Measurements from ENCODE around the gene RELN. TPM values are rescaled to one million over a fixed set of nuclear protein-coding genes. Genes with fewer than 3 reads are reported as not detected.

Gene RELN
- polyA plus RNA-seq, 12 donors: 3.0 to 21.0 (median 5.0) TPM; not detected in 1

DNA sequence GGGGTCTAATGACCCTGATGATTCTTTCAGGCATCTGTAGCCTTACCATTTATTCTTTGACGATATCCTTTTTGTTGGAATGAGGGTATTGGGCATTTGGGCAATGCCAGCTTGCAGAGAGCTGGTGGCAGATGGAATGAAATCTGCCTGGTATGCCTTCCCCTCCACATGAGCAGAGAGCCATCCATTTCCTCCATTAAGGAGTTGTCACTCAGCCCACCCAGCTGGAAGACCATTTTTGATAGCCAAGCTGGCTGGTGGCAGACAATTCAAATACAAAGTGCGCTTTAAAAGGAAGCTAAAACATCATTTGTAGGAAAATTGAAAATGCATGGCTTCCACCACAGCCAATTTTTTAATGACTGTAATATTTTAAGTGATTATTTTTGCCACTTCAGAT is 303.4 kb downstream of the RELN start:
- DNase-seq: no peak

DNA sequence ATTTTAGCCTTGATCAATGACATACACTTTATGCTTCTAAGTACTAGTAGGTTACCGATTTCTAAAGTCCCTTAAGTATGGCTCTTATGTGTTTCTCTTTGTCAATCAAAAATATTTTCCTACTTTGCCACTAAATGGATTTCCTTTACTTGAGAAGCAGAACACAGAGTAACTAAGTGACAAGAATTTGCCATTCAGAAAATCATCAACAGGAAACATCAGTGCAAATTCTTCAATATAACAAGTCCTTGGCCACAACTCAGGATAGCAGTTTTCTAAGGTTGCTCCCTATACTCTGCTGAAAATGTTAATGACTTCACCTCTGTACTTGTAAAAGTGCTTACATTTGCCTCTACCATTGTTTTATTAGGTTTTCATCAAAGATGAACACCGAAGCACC is 303.8 kb downstream of the RELN start:
- DNase-seq: no peak

DNA sequence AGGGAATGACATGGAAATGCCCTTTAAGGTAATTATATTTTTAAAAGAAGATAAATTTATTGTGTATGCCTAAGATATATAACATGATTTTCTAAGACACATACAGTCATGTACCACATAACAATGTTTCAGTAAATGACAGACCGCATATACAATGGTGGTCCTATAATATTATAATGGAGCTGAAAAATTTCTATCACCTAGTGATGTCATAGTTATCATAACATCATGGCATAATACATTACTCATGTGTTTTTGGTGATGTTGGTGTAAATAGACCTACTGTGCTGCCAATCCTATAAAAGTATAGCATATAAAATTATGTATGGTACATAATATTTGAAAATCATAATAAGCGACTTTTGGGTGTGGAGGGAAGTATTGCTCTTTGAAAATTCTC is 306.1 kb downstream of the RELN start:
- DNase-seq: no peak

DNA sequence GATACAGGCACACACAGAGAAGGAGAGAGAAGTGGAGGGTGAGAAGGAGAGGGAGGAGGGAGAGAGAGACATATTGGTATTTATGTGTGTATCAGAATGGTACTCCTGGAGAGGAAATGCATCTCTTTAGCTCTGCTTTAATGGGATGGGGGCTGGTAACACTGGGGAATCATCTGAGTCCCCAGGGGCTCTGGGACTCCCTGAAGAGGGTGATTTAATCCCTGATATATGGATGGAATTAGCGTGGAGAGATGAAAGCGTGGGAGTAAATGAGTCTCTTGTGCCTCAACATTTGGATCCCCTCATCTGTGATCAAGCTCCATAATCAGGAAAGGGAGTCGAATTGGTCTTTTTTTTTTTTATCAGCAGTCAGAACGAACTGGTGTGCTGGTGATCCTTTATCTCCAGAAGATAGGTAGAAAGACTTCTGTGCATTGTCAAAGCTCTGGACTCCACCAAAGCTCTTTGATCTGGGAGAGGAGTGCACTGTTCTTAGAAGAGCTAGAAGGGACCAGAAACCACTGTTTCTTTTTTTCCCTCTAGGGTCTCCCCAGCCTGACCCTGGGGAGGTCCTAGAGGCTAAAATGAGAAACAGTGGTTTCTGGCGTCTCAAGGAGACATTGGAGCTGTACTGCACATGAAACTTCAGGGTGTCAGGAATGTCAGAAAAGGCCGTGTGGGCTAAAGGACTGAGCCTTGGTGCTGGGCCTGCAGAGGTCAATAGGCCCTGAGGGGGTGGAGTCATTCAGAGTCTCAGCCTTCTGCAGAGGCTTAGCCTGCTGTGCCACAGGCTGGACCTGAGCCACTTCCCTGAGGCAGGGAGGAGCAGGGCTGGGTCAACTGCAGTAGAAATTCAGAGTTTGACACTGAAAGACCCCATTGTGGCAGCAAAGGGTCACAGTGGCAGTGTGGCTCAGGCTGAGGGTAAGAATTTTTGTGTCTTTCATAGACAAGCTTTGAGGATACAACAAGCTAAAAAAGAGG is 309.0 kb downstream of the RELN start:
- DNase-seq: no peak

DNA sequence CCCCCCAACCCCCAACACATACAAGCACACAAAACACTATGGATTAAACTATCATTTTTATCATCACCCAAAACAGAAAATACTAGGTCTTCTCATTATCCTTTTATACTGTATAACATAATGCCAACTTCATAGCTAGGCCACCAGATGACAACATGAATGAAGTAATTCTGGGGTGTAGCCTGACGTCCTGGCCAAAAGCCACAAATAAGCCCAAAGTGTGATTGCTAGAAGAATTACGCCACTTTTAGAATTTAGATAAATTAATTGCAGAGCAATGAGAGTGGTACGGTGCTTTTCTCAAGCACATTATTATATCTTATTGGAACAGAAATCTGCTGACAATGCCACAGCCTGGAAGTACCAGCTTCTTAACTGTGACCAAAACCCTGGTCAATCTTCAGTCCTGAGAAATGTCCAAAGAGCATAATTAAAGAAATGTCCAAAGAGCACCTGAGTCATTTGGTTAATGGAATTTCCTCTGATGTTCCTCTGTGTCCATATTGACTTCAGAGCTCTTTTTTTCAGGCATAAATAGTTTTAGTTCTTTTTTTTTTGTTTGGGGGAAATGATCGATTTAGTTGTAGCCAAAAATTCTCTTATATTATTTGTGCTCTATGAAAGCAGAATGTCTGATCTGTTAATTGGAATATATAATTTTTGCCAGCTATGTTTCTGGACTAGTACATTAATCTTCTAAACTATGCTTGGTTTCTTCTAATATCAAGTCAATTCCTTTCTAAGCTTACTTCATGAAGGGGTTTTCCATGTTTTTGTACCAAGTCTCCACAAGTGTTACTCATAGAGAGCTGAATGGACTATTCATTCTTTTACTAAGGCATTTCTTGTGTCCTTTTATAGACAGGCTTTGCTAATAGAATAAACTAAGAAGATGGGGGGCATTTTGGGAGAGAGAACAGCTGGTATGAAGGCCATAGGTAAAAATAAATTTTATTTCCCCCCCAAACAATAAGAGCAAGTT is 310.0 kb downstream of the RELN start:
- no peak for DNase-seq

DNA sequence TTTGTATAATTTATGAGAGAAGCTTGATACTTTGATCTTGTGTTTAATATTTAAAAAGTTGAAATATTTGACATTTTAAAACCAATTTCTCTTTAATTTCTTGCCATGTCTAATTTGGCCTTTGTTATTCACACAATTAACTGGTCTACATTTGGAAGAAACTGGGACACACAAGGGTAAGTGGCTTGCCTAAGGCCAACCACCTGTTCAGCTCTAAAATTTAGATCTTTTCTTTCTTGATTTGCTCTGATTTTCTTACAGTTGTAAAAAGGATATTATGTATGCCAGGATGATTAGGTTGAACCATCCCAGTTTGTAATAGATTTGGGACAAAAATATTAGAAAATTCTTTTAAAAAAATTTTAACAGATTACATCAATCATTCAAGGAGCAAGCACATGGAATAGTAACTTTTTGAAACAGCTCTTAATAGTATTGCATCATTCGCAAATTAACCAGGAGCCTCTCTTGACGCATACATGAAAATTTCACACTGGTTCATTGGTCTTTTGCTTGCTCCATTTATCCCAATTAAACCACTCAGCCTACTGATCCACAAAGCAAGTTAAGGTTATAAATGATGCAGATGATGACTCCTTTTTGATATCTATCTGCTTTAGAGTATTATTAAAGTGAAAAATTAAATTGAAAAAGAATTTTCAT is 321.0 kb downstream of the RELN start:
- no peak for DNase-seq

DNA sequence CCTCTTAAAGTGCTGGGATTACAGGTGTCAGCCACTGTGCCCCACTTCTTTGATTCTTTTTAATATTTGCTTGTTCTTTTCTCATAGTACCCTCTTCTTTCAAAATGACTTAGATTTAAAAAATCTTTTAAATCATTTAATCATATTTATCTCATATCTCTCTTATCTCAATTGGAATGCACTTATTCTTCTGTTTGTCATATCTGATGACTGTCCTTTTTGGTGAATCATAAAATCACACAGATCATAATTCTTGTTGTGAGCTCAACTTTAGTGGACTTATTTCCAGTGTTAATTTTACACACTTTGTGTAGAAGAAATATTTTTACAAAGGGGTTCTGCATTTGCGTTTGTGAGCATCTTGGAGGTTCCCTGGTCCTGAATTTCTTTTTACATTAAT is 323.1 kb downstream of the RELN start:
- DNase-seq: no peak

DNA sequence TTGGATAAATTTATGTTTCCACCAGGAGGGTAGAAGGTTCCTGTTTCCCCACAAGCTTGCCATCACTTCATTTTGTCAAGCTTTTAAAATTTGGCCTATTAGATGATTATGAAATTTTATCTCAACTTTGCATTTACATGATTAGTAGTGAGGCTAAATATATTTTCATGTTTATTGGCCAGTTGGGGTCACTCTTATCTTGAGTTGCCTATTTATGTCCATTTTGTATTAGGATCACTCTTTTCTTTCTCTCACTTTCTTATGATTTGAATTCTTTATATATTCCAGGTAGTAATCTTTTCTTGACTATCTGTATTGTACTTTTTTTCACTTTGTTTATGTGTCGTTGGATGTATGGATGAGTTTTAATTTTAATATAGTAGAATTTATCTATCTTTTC is 324.9 kb downstream of the RELN start:
- DNase-seq: no peak

DNA sequence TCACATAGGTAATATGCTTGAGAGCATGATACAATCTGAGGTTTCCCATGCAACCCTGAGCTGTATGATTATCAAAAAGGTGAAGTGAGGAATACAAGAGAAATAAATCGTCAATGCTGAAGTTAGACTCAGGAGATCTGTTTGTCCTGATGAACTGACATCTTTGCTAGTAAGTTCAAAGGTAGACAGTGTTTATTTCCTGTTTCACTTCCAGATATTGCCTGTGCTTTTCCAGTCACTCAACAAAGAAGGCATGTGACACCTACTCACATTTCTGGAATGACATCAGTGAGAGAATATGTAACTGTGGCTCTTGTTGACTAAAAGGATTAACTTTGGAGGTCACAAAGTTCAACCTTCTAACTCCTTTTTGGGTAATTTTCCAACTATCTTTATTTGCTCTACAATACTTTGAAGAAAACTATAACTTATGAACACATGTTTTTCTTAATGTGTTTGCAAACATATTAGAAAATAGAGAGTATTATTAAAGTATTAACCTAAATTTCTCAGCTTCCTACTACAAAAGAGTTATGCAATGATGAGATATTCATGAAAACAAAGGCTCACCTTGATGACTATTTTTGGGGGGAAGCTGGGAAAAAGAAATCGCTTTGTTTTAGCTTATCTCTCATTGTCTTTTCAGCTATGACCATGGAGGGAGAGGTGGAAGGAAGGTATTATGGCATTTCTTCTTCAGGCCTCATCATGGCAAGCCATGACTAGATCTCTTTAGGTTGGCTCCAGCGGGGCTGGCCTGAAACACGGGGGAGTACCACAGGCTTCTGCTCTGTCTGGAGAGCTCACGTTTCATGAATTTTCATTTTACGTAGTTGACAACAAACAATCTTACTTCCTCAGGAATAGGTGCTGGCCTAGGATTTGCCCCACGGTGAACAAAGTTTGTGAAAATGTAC is 328.7 kb downstream of the RELN start:
- no peak for DNase-seq

DNA sequence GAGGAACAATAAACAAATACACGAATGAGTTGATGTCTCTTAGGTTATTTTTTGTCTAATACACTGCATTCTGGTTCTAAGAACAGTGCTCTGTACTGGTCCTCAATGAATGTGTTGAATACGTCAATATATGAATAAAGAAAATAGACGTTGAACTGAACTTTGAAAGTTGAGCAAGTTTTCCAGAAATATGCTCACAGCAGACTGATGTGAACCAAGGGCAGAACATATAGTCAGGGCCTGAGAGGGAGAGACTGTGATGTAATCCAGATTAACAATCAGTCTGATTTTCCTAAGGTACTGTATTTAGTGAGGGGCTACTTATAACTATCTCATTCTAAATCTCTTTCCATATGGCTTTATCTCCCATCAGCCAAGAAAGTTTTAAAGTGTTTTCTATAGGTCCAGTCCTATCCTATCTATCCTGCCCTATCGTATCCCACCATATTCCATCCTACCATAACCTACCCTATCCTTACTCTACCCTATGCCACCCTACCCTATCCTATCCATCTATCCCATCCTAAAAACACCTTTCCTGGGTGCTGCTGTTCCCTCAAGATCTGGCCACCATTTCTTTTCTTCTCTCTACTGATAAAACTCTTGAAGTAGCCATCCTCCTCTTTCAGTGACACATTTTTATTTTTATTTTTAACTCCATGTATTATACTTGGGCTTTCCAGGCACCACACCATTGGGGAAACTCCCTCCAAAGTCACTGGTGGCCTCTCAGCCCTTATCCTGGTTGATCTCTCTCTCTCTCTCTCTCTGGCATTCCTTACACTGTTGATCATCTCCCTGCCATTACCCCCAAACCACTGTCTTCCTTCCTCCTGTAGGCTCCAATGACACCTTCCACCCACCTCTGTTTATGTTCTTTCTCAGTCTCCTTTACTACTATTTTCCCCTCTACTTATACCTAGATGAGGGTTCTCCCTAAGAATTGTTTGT is 331.1 kb downstream of the RELN start:
- no peak for DNase-seq

DNA sequence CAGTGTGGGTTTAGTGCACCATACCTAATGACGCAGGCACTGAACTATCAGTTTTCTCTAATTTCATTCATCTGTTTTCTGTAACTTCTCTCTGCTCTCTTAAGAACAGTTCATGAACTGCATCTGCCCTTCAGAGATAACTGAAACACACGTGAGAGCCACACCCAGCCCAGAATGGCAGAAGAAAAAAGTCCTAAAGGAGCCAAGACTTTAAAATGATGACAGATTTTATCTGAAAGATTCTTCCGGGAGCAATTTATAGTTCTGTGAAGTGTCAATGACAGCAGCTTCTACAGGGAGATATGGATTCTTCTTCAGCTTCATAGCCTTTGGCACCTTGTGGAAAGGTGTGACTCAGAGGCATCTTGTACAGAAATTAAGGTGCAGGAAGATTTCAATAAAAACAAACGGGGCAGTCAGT is 332.0 kb downstream of the RELN start:
- DNase-seq: no peak

DNA sequence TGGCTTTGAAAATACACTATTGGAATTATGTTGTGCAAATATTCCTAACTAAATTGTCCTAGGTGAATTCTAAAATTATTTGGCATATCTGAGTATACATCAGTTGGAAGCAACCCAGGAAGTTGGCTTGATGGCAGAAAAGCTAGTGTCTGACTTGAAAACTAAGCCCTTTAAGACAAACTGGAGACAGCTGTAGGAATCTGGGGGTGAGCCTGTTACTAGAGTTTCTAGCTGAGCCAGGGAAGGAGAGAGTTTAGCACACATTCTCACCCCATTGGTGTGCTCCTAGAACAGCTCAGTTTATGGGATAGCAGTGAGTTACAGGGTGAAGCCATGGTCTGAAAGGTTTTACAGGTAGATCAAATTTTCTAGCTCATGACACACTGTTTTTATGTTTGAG is 333.2 kb downstream of the RELN start:
- no peak for DNase-seq

DNA sequence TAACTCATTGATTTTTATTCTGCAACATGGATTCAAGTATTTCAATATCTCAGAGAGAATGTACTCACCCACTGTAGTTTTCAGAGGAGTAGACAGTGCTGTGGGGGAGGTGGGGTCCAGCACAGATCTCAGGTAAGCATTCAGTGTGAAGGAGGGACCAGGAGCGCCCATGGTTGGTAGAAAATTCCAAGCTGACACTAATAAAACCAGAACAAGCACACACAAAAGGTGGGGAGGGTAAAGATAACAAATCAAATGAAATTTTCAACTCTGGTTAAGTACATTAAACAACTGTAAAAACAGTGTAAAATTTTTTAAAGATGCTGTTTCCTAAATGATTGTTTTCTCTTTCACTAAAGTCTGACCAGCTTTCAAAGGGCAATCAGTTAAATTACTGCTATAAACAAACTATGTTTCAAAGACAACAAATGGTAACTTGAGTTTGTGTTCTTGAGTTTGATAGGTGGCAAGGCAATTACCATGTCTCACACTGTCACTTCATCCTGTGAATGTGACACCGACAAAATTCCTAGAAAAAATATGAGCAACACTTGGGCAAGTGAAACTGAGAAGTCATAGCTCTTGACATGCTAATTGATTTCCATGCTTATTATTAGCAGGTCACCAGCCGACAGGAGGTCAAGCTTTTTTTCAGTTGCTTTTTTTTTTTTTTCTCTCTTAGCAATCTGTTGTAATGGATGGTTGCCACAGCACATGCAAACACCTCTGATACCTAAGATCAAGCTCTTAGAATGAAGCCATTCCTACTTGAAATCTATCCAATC is 337.7 kb downstream of the RELN start:
- no peak for DNase-seq

DNA sequence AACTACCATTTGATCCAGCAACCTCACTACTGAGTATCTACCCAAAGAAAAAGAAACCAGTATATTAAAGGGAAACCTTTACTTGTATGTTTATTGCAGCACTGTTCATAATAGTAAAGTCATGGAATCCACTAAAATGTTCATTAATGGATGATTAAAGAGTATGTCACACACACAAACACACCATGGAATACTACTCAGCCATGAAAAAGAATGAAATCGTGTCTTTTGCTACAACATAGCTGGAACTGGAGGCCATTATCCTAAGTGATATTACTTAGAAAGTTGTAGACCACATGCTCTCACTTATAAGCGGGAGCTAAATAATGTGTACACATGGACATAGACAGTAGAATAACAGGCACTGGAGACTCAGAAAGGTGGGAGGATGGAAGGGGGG is 340.4 kb downstream of the RELN start:
- no peak for DNase-seq

DNA sequence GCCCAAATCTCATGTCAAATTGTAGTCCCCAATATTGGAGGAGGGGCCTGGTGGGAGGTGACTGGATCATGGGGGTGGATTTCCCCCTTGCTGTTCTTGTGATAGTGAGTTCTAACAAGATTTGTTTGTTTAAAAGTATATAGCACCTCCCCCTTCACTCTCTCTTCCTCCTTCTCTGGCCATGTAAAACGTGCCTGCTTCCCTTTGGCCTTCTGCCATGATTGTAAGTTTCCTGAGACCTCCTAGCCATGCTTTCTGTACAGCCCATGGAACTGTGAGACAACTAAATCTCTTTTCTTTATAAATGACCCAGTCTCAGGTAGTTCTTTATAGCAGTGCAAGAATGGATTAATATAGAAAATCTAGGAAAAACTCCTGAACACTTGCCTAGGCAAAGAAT is 341.3 kb downstream of the RELN start:
- no peak for DNase-seq

DNA sequence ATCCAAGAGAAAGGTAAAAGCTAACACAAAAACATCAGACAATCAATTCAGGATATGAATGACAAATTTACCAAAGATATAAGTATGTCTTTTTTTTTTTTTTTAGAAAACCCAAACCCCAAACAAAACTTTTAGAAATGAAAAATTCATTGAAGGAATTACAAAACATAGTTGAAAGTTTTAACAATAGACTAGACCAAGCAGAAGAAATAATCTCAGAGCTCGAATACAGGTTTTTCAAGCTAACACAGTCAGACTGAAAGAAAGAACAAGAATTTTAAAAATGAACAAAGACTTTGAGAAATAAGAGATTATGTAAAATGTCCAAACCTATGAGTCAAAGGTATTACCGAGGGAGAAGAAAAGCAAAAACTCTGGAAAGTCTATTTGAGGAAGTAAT is 345.1 kb downstream of the RELN start:
- DNase-seq: no peak

DNA sequence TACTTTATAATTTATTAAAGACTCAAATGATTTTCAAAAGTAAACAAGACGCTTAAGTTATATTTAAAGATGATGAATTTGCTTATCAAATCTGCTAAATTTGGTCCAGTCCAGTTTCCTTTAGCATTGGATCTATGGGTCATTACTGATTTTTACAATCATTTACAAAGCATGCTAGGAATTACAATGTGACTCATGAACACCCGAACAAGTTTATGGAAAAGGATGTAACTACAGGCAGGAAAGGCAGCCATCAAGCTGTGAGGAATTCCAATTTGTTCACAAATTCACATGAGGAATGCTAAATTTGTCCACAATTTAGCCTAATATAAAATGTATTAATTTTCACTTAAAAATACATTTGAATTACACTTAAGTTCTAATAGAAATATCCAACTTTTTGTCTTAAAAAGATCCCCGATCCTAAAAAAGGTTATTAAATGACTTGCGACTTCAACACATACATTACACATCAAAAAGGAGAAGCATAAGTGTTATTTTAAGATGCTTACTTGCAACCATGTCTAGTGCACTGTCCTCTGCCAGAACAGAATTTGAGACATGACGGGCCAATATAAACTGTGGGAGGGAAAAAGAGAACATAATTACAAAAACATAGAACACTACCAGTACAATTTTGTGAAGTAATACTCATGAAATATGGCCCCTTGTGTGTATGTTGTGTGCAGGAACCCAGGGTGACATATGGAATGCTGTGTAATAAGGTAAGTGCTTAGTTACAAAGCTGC is 349.3 kb downstream of the RELN start:
- DNase-seq: no peak

DNA sequence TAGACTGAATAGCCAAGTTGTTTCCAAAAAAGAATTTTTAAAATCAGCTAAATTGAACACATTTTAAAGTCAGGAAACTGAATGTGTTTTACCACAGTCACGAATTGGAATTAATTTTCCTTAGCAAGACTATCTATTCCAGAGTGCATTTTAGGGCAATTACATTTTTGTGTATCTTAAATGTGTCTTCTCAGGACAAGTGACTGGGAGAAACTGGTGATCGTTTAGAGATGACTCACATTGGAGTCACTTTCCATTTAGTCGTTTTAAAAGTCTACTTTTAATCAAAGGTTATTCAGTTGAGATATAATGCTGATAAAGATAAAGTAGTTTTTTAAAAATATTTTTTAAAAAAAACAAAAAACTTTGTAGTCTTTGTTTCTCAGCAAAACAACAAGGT is 351.7 kb downstream of the RELN start:
- DNase-seq: no peak
